MM.1S (cell line): ENCODE results near the gene RAB37.

Source experiments
- CTCF ChIP-seq: fragments of 300-600 bp; sonication (generic); IDR thresholded peaks from 2 replicates; pipeline ENCODE4 v1.5.1; 2016; ENCODE audit warnings: antibody characterized with exemption, low read length, mixed read lengths
- EZH2 ChIP-seq: fragments of 300-600 bp; sonication (generic); optimal IDR thresholded peaks from 2 replicates; pipeline ENCODE3; 2017; ENCODE audit warnings: low read depth, mild to moderate bottlenecking, antibody characterized with exemption, low read length, mixed read lengths
- EZH2phosphoT487 ChIP-seq: fragments of 300-600 bp; sonication (generic); IDR thresholded peaks from 2 replicates; pipeline ENCODE4 v1.6.1; 2018; ENCODE audit warnings: antibody characterized with exemption, low read length

DNA sequence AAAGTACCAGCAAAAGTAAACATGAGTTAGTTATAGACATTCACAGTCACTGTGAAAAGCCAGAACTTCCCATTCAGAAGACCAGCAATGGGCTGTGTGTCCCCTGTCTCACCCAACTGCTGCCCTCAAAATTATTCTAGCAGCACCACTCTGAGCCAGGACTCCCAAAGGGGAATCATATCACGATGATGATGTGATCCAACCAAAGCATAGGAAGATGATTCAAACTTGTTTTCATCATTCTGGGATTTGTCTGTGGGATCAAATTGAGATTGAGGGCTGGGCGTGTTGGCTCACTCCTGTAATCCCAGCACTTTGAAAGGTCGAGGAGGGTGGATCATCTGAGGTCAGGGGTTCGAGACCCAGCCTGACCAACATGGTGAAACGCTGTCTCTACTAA, 45.5 kb downstream of the RAB37 start:
- TF ChIP-seq CTCF (no peak), EZH2phosphoT487 (no peak), EZH2 (no peak)
